Progenitor cell of endocrine pancreas (in vitro differentiated cells): Measurements from ENCODE around the gene MSTN. TPM values are rescaled to one million over a fixed set of nuclear protein-coding genes. Genes with fewer than 3 reads are reported as not detected.
"Not testable (repeated sequence)": the region's sequence is repeated elsewhere in the genome, so short reads cannot be mapped to it uniquely, and the experiment has no call there.

ENCODE experiments used
- DNase-seq: peaks from one replicate; pipeline ENCODE4 v3.0.0; 2021; ENCODE audit warnings: low spot score; ENCODE audit not compliant: unreplicated experiment
- H3K27ac Mint-ChIP-seq: 2 replicates; pipeline ENCODE4 v1.8.0; 2021; ENCODE audit warnings: mild to moderate bottlenecking, moderate library complexity, mixed read lengths
- H3K27me3 Mint-ChIP-seq: 2 replicates; pipeline ENCODE4 v1.8.0; 2021; ENCODE audit warnings: mixed read lengths
- H3K36me3 Mint-ChIP-seq: 2 replicates; pipeline ENCODE4 v1.8.0; 2022; ENCODE audit warnings: mixed read lengths; ENCODE audit not compliant: insufficient read depth
- H3K4me1 Mint-ChIP-seq: 2 replicates; pipeline ENCODE4 v1.8.0; 2021; ENCODE audit warnings: low read depth, mixed read lengths
- H3K4me3 Mint-ChIP-seq: 2 replicates; pipeline ENCODE4 v1.8.0; 2021; ENCODE audit warnings: low read depth, mild to moderate bottlenecking, moderate library complexity, mixed read lengths
- H3K9me3 Mint-ChIP-seq: 2 replicates; pipeline ENCODE4 v1.8.0; 2021; ENCODE audit warnings: low read depth, mixed read lengths
- total RNA-seq: library from RNA; stranded (reverse); gene quantifications from 2 replicates; pipeline ENCODE4 v1.2.1, GENCODE V29; 2021
- TF ChIP-seq, protein P1 (sequence below): fragments of 200-600 bp; sonication (generic); IDR thresholded peaks from one replicate; pipeline ENCODE4 v1.5.0; 2021; ENCODE audit warnings: antibody characterized with exemption, mild to moderate bottlenecking; ENCODE audit not compliant: unreplicated experiment

MSTN gene
- total RNA-seq, 1 donor from 2014 or later, result 0.38 TPM

- TF ChIP-seq, protein P1, sequence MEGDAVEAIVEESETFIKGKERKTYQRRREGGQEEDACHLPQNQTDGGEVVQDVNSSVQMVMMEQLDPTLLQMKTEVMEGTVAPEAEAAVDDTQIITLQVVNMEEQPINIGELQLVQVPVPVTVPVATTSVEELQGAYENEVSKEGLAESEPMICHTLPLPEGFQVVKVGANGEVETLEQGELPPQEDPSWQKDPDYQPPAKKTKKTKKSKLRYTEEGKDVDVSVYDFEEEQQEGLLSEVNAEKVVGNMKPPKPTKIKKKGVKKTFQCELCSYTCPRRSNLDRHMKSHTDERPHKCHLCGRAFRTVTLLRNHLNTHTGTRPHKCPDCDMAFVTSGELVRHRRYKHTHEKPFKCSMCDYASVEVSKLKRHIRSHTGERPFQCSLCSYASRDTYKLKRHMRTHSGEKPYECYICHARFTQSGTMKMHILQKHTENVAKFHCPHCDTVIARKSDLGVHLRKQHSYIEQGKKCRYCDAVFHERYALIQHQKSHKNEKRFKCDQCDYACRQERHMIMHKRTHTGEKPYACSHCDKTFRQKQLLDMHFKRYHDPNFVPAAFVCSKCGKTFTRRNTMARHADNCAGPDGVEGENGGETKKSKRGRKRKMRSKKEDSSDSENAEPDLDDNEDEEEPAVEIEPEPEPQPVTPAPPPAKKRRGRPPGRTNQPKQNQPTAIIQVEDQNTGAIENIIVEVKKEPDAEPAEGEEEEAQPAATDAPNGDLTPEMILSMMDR, result no peak
- Mint-ChIP-seq H3K4me3 (no peak overlapping the region), H3K9me3 (no peaks in the 10 kb centered on the region), H3K27ac (no peak overlapping the region), H3K4me1 (no peaks in the 10 kb centered on the region), H3K27me3 (no peaks in the 10 kb centered on the region), H3K36me3 (no peaks in the 10 kb centered on the region)
- no peak for DNase-seq
These were observed 12.5 kb downstream of the MSTN start for GRCh38 chr2:190050001-190050400.

DNA sequence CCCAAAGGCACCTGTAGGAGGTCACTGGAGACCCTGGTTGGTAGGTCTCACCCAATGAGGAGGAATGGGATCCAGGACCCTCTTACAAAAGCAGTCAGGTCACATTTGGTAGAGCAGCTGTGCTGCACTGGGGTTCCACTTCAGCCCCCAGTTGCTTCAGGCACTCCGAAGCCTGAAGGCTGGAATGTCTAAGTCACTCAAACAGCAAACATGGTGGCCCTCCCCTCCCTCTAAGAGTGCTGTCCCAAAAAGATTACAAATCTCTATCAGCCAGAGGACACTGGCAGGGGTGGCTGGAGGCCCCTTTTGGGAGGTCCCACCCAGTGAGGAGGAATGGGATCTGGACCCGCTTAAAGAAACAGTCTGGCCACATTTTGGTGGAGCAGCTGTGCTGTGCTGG, 17.7 kb downstream of the MSTN start:
- Mint-ChIP-seq H3K4me1 (no peaks in the 10 kb centered on the region), H3K27ac (no peak overlapping the region), H3K36me3 (no peaks in the 10 kb centered on the region), H3K9me3 (no peaks in the 10 kb centered on the region), H3K27me3 (peaks cover 2% of the 10 kb centered on the region), H3K4me3 (no peak overlapping the region)
- no peak for DNase-seq
- TF ChIP-seq, protein P1, result no peak

DNA sequence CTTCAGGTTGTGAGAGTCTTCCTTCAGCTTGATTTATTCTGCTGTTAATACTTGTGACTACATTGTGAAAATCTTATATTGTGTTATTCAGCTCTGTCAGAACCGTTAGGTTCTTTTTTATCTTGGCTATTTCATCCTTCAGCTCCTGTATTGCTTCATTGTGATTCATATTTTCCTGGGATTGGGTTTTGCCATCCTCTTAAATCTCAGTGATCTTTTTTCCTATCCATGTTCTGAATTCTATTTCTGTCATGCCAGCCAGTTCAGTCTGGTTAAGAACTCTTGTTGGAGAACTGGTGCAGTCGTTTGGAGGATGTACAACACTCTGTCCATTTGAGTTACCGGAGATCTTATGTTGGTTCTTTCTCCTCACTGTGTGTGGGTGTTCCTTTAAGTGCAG, 19.1 kb downstream of the MSTN start:
- Mint-ChIP-seq H3K27me3 (peaks cover 2% of the 10 kb centered on the region), H3K4me1 (no peaks in the 10 kb centered on the region), H3K27ac (no peak overlapping the region), H3K36me3 (no peaks in the 10 kb centered on the region), H3K9me3 (no peaks in the 10 kb centered on the region), H3K4me3 (no peak overlapping the region)
- DNase-seq, result no peak
- TF ChIP-seq, protein P1, result no peak

GRCh38 chr2:190036071-190036470, 26.5 kb downstream of the MSTN start:
- no peak overlapping the region for H3K27ac Mint-ChIP-seq
- H3K4me3 Mint-ChIP-seq, result no peak overlapping the region
- TF ChIP-seq, protein P1, result no peak
- no peaks in the 10 kb centered on the region for H3K27me3 Mint-ChIP-seq
- no peak for DNase-seq
- peaks cover 14% of the 10 kb centered on the region for H3K4me1 Mint-ChIP-seq
- no peaks in the 10 kb centered on the region for H3K9me3 Mint-ChIP-seq
- no peaks in the 10 kb centered on the region for H3K36me3 Mint-ChIP-seq

- not testable (repeated sequence) for H3K27ac Mint-ChIP-seq, H3K27me3 Mint-ChIP-seq, DNase-seq, H3K36me3 Mint-ChIP-seq, H3K4me3 Mint-ChIP-seq, H3K9me3 Mint-ChIP-seq
- H3K4me1 Mint-ChIP-seq, result peaks cover 14% of the 10 kb centered on the region
These were observed 28.1 kb downstream of the MSTN start for GRCh38 chr2:190034417-190034816.

GRCh38 chr2:190031969-190032618, 30.4 kb downstream of the MSTN start:
- no peaks in the 10 kb centered on the region for H3K27me3 Mint-ChIP-seq
- H3K9me3 Mint-ChIP-seq, result no peaks in the 10 kb centered on the region
- no peaks in the 10 kb centered on the region for H3K36me3 Mint-ChIP-seq
- DNase-seq, result no peak
- H3K4me1 Mint-ChIP-seq, result peaks cover 14% of the 10 kb centered on the region
- no peak overlapping the region for H3K4me3 Mint-ChIP-seq
- TF ChIP-seq, protein P1, result no peak
- H3K27ac Mint-ChIP-seq, result peak overlapping the region; percentile 54
